T-helper 22 cell (primary cell): ENCODE measurements around the gene NCOA1.

Experiments used
- DNase-seq: peaks from one replicate; pipeline ENCODE4 v3.0.0-alpha.2; 2020; ENCODE audit warnings: low read depth

The NCOA1 gene

GRCh38 chr2:24702800-24703199, 211.7 kb downstream of the NCOA1 start:
- no peak for DNase-seq

- DNase-seq: no peak
Measured at GRCh38 chr2:24704692-24705091, 213.6 kb downstream of the NCOA1 start.

GRCh38 chr2:24707143-24707542, 216.1 kb downstream of the NCOA1 start:
- DNase-seq: no peak

- DNase-seq: no peak
Measured at GRCh38 chr2:24708537-24709152, 217.6 kb downstream of the NCOA1 start.

- no peak for DNase-seq
Measured at GRCh38 chr2:24710806-24711205, 219.8 kb downstream of the NCOA1 start.

GRCh38 chr2:24711865-24712264, 220.8 kb downstream of the NCOA1 start:
- DNase-seq: no peak

- no peak for DNase-seq
Measured at GRCh38 chr2:24712296-24712695, 221.2 kb downstream of the NCOA1 start.

GRCh38 chr2:24717263-24717951, 226.4 kb downstream of the NCOA1 start:
- DNase-seq: no peak

- no peak for DNase-seq
Measured at GRCh38 chr2:24720310-24720709, 229.3 kb downstream of the NCOA1 start.

GRCh38 chr2:24721470-24721869, 230.4 kb downstream of the NCOA1 start:
- DNase-seq: no peak

- no peak for DNase-seq
Measured at GRCh38 chr2:24722141-24722790, 231.2 kb downstream of the NCOA1 start.

- DNase-seq: no peak
Measured at GRCh38 chr2:24723191-24723590, 232.1 kb downstream of the NCOA1 start.

GRCh38 chr2:24723665-24724064, 232.6 kb downstream of the NCOA1 start:
- no peak for DNase-seq

GRCh38 chr2:24724111-24724775, 233.2 kb downstream of the NCOA1 start:
- DNase-seq: no peak

GRCh38 chr2:24725956-24726355, 234.9 kb downstream of the NCOA1 start:
- DNase-seq: no peak

- DNase-seq: no peak
Measured at GRCh38 chr2:24730481-24730880, 239.4 kb downstream of the NCOA1 start.

- DNase-seq: no peak
Measured at GRCh38 chr2:24731040-24731439, 240.0 kb downstream of the NCOA1 start.

GRCh38 chr2:24731923-24732322, 240.9 kb downstream of the NCOA1 start:
- no peak for DNase-seq

GRCh38 chr2:24734741-24735140, 243.7 kb downstream of the NCOA1 start:
- no peak for DNase-seq

GRCh38 chr2:24739354-24740025, 248.4 kb downstream of the NCOA1 start:
- DNase-seq: no peak

GRCh38 chr2:24740142-24740541, 249.1 kb downstream of the NCOA1 start:
- no peak for DNase-seq

- DNase-seq: no peak
Measured at GRCh38 chr2:24742730-24743129, 251.7 kb downstream of the NCOA1 start.
